Measurements from ENCODE around the gene CFHR4. TPM values are rescaled to one million over a fixed set of nuclear protein-coding genes. Genes with fewer than 3 reads are reported as not detected.
"Not testable (repeated sequence)": the region's sequence is repeated elsewhere in the genome, so short reads cannot be mapped to it uniquely, and the experiment has no call there.

CFHR4 gene
- total RNA-seq, 1 donor, result not detected

DNA sequence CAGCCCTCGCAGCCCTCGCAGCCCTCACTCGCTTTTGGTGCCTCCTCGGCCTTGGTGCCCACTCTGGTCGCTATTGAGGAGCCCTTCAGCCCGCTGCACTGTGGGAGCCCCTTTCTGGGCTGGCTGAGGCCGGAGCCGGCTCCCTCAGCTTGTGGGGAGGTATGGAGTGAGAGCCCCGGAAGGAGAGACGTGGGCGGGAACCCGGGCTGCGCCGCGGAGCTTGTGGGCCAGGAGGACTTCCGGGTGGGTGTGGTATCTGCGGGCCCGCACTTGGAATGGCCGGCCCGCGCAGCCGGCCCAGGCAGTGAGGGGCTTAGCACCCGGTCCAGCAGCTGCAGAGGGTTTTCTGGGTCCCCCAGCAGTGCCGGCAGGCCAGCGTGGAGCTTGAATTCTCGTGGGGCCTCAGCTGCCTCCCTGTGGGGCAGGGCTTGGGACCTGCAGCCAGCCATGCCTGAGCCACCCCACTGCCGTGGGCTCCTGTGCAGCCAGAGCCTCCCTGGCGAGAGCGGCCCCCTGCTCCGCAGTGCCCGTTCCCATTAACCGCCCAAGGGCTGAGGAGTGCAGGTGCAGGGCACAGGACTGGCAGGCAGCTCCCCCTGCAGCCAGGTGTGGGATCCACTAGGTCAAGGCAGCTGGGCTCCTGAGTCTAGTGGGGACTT, 45.8 kb downstream of the CFHR4 start:
- DNase-seq (ENCODE audit: low read depth in 2 of 3, low spot score in 2 of 3), result no peak

DNA sequence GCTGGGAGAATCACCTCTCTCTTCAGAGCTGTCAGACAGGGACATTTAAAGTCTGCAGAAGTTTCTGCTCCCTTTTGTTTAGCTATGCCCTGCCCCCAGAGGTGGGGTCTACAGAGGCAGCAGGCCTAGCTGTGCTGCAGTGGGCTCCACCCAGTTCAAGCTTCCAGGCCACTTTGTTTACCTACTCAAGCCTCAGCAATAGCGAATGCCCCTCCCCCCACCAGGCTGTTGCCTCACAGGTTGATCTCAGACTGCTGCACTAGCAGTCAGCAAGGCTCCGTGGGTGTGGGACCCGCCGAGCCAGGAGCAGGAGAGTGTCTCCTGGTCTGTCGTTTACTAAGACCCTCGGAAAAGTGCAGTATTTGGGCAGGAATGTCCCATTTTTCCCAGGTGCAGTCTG, 53.6 kb downstream of the CFHR4 start:
- not testable (repeated sequence) for DNase-seq (ENCODE audit: low read depth in 2 of 3, low spot score in 2 of 3)

DNA sequence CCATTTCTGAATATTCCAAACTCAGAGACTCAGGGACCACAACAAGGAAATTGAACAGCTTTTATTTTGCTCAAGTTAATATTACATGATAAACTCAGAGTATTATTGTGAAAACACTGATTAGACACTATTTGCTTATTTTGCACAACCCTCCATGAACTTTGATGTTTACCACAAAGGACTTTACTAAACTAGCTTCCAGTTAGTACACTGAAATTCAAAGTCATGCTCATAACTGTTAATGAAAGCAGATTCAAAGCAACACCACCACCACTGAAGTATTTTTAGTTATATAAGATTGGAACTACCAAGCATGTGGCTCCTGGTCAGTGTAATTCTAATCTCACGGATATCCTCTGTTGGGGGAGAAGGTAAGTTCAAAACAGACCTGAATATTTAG, 55.7 kb downstream of the CFHR4 start, which contains the start of gene CFHR2:
CFHR2 (plus strand) TSS at position 171 of the 400 bp plus-strand sequence; CDS start at position 314, 143 bp downstream.
- DNase-seq (ENCODE audit: low read depth in 2 of 3, low spot score in 2 of 3), result not testable (repeated sequence)

DNA sequence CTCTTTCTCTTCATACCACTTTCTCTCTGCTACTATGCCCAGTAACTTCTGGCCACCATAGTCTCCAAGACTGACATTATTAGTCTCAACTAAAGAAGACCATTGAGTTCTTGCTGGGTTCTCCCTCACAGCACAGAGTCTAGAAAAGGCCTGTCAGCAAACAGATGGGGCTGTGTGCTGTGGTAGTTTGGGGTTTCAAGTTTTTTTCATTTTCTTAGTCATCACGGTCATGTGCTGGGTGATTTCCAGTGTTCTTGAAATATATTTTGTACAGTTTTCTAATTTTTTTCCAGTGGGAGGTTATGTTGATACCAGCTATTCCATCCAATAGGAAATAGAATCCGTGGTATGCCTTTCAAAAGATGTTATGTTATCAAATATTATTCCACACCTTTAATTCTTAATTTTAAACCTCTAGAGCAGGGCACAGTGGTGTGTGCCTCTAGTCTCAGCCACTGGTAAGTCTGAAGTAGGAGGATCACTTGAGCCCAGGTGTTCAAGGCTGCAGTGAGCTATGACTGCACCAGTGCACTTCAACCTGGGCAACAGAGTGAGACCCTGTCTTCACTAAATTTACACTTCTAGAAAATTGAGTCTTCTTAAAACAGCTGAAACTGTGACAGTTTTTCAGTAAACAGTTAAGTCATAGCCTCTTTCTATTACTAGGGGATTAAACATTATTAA, 64.0 kb downstream of the CFHR4 start:
- DNase-seq (ENCODE audit: low read depth in 2 of 3, low spot score in 2 of 3), result no peak

DNA sequence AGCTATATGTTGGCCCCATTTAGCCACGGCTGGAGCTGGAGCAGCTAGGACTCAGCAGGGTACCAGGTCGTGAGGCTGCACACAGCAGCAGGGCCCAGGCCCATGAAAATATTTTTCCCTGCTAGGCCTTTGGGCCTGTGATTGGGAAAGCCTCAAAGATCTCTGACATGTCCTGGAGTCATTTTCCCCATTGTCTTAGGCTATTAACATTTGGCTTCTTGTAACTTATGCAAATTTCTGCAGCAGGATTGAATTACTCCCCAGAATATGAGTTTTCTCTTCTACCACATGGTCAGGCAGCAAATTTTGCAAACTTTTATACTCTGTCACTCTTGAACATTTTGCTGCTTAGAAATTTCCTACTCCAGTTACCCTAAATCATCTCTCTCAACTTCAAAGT, 66.9 kb downstream of the CFHR4 start:
- DNase-seq (ENCODE audit: low read depth in 2 of 3, low spot score in 2 of 3), result no peak

DNA sequence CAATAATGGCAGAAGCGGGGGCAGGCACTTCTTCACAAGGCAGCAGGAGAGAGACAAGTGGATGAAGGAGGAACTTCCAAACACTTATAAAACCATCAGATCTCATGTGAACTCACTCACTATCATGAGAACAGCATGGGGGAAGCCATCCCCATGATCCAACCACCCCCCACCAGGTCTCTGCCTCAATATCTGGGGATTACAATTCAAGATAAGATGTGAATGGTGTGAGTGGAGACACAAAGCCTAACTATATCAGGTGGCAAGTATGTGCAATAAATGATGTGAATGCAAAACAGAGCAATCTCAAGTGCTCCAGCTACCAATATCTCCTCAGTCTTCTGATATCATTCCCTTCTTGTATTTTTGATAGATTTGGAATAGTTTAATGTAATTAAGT, 68.1 kb downstream of the CFHR4 start:
- DNase-seq (ENCODE audit: low read depth in 2 of 3, low spot score in 2 of 3), result no peak

DNA sequence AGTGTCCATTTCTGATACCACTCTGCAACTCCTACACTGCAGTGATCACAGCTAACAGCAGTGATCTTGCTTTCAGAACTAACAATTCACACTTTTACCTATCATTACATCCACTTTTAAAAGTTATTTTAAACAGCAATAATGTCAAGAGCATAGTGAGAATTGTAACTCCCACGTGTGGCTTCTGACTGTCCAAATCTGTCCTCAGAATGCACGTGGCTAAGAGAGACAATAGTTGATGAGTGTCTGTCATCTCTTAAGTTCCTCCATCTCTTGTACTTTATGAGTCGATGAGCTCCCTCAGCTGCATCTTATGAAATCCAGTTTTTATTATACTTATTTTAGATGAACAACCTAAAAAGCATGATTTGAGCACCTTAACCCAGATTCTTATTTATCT, 73.0 kb downstream of the CFHR4 start:
- no peak for DNase-seq (ENCODE audit: low read depth in 2 of 3, low spot score in 2 of 3)

Other genes starting within 250 kb of the CFHR4 start
- 11.8 TPM for gene CFH, start 236.0 kb upstream of the CFHR4 start, total RNA-seq
- not detected for gene CFHR3, start 113.2 kb upstream of the CFHR4 start, total RNA-seq
- gene CFHR1, start 68.3 kb upstream of the CFHR4 start, total RNA-seq, result not detected
- gene CFHR2, start 55.7 kb downstream of the CFHR4 start, total RNA-seq, result not detected
- gene CFHR5, start 89.5 kb downstream of the CFHR4 start, total RNA-seq, result under 0.01 TPM
- gene F13B, start 179.2 kb downstream of the CFHR4 start, total RNA-seq, result not detected

Measured in hematopoietic multipotent progenitor cell (in vitro differentiated cells).